Panc1 (cell line): Measurements from ENCODE around the gene FAM78A.

ENCODE experiments used
- CTCF ChIP-seq: fragments of 450-650 bp; IDR thresholded peaks from 2 replicates; pipeline ENCODE4 v1.5.1; 2017; ENCODE audit warnings: mild to moderate bottlenecking
- POLR2AphosphoS5 ChIP-seq: IDR thresholded peaks from 2 replicates; pipeline ENCODE4 v1.6.1; 2012; ENCODE audit warnings: mild to moderate bottlenecking, low read depth, low read length, moderate library complexity
- REST ChIP-seq, 2 experiments: IDR thresholded peaks; 2 replicates each; pipeline ENCODE4 v1.6.1; 2011 to 2012; ENCODE audit warnings: low read depth in 2 of 2, control low read depth in 1 of 2, low read length in 1 of 2, mild to moderate bottlenecking in 1 of 2, moderate library complexity in 1 of 2; ENCODE audit not compliant: insufficient read depth in 1 of 2
- SIN3A ChIP-seq: IDR thresholded peaks from 2 replicates; pipeline ENCODE4 v1.6.1; 2012; ENCODE audit warnings: low read depth, mild to moderate bottlenecking, low read length, moderate library complexity, borderline replicate concordance; ENCODE audit not compliant: insufficient read depth
- TCF7L2 ChIP-seq: IDR thresholded peaks from 2 replicates; pipeline ENCODE4 v1.6.1; 2011; ENCODE audit warnings: mild to moderate bottlenecking, low read depth, low read length, inconsistent platforms

GRCh38 chr9:131318231-131319085 lies 42.1 kb upstream of the FAM78A start:
- no peak for TF ChIP-seq CTCF
- TF ChIP-seq REST (IDR thresholded peaks at IDR 0.05; ENCODE audit: insufficient read depth in 1 of 2, low read depth in 2 of 2, low read length in 1 of 2) = no peak
- no peak for TF ChIP-seq TCF7L2
- no peak for TF ChIP-seq SIN3A
- TF ChIP-seq POLR2AphosphoS5 = no peak
